ENCODE results near the gene PLA2G4E. TPM values are rescaled to one million over a fixed set of nuclear protein-coding genes. Genes with fewer than 3 reads are reported as not detected.
A peak's percentile ranks its signal among the peaks of the same experiment; 100 is the strongest.

Gene PLA2G4E
- total RNA-seq, 1 donor from 2014 or later, result 0.52 TPM

GRCh38 chr15:42009022-42009421, 11.8 kb downstream of the PLA2G4E start:
- H3K27ac ChIP-seq (ENCODE audit: low read depth, low read length), result no peak overlapping the region
- H3K9me3 ChIP-seq (ENCODE audit: control insufficient read depth in 3 of 3, low read length in 3 of 3), result no peaks in the 10 kb centered on the region
- H3K4me1 ChIP-seq (ENCODE audit: control insufficient read depth in 3 of 3, insufficient read depth in 3 of 3, low read length in 3 of 3), result no peaks in the 10 kb centered on the region
- H3K36me3 ChIP-seq (ENCODE audit: control insufficient read depth in 3 of 3, insufficient read depth in 3 of 3, low read length in 3 of 3), result no peaks in the 10 kb centered on the region
- H3K4me3 ChIP-seq (ENCODE audit: low read length in 3 of 3), result no peak overlapping the region
- H3K9ac ChIP-seq (ENCODE audit: low read depth in 1 of 3, low read length in 3 of 3), result no peak overlapping the region
- H3K27me3 ChIP-seq (ENCODE audit: control insufficient read depth in 3 of 3, insufficient read depth in 3 of 3, low read length in 3 of 3), result no peaks in the 10 kb centered on the region

GRCh38 chr15:42007386-42007785, 13.5 kb downstream of the PLA2G4E start:
- Histone ChIP-seq H3K4me1 (ENCODE audit: control insufficient read depth in 3 of 3, insufficient read depth in 3 of 3, low read length in 3 of 3) (peaks cover 0 to 3% (median 1%) of the 10 kb centered on the region in 3 donors), H3K9ac (ENCODE audit: low read depth in 1 of 3, low read length in 3 of 3) (no peak overlapping the region), H3K27ac (ENCODE audit: low read depth, low read length) (no peak overlapping the region), H3K36me3 (ENCODE audit: control insufficient read depth in 3 of 3, insufficient read depth in 3 of 3, low read length in 3 of 3) (no peaks in the 10 kb centered on the region), H3K27me3 (ENCODE audit: control insufficient read depth in 3 of 3, insufficient read depth in 3 of 3, low read length in 3 of 3) (no peaks in the 10 kb centered on the region), H3K9me3 (ENCODE audit: control insufficient read depth in 3 of 3, low read length in 3 of 3) (no peaks in the 10 kb centered on the region), H3K4me3 (ENCODE audit: low read length in 3 of 3) (no peak overlapping the region)

GRCh38 chr15:42002333-42002732, 18.5 kb downstream of the PLA2G4E start:
- Histone ChIP-seq H3K27me3 (ENCODE audit: control insufficient read depth in 3 of 3, insufficient read depth in 3 of 3, low read length in 3 of 3) (peaks cover 0 to 2% (median 0%) of the 10 kb centered on the region in 3 donors), H3K4me1 (ENCODE audit: control insufficient read depth in 3 of 3, insufficient read depth in 3 of 3, low read length in 3 of 3) (peaks cover 0 to 6% (median 4%) of the 10 kb centered on the region in 3 donors), H3K9ac (ENCODE audit: low read depth in 1 of 3, low read length in 3 of 3) (no peak overlapping the region), H3K9me3 (ENCODE audit: control insufficient read depth in 3 of 3, low read length in 3 of 3) (no peaks in the 10 kb centered on the region), H3K4me3 (ENCODE audit: low read length in 3 of 3) (no peak overlapping the region), H3K27ac (ENCODE audit: low read depth, low read length) (no peak overlapping the region), H3K36me3 (ENCODE audit: control insufficient read depth in 3 of 3, insufficient read depth in 3 of 3, low read length in 3 of 3) (no peaks in the 10 kb centered on the region)

GRCh38 chr15:42001236-42001635, 19.6 kb downstream of the PLA2G4E start:
- Histone ChIP-seq H3K27ac (ENCODE audit: low read depth, low read length) (no peak overlapping the region), H3K4me3 (ENCODE audit: low read length in 3 of 3) (no peak overlapping the region), H3K9me3 (ENCODE audit: control insufficient read depth in 3 of 3, low read length in 3 of 3) (no peaks in the 10 kb centered on the region), H3K9ac (ENCODE audit: low read depth in 1 of 3, low read length in 3 of 3) (no peak overlapping the region), H3K27me3 (ENCODE audit: control insufficient read depth in 3 of 3, insufficient read depth in 3 of 3, low read length in 3 of 3) (peaks cover 0 to 2% (median 0%) of the 10 kb centered on the region in 3 donors), H3K4me1 (ENCODE audit: control insufficient read depth in 3 of 3, insufficient read depth in 3 of 3, low read length in 3 of 3) (peaks cover 0 to 6% (median 4%) of the 10 kb centered on the region in 3 donors), H3K36me3 (ENCODE audit: control insufficient read depth in 3 of 3, insufficient read depth in 3 of 3, low read length in 3 of 3) (no peaks in the 10 kb centered on the region)

GRCh38 chr15:41999290-42000285, 21.3 kb downstream of the PLA2G4E start:
- H3K4me3 ChIP-seq (ENCODE audit: low read length in 3 of 3), result no peak overlapping the region
- H3K27me3 ChIP-seq (ENCODE audit: control insufficient read depth in 3 of 3, insufficient read depth in 3 of 3, low read length in 3 of 3), result peaks cover 0 to 2% (median 0%) of the 10 kb centered on the region in 3 donors
- no peaks in the 10 kb centered on the region for H3K36me3 ChIP-seq (ENCODE audit: control insufficient read depth in 3 of 3, insufficient read depth in 3 of 3, low read length in 3 of 3)
- H3K4me1 ChIP-seq (ENCODE audit: control insufficient read depth in 3 of 3, insufficient read depth in 3 of 3, low read length in 3 of 3), result peaks cover 8 to 18% (median 17%) of the 10 kb centered on the region in 3 donors
- H3K27ac ChIP-seq (ENCODE audit: low read depth, low read length), result no peak overlapping the region
- H3K9ac ChIP-seq (ENCODE audit: low read depth in 1 of 3, low read length in 3 of 3), result no peak overlapping the region
- no peaks in the 10 kb centered on the region for H3K9me3 ChIP-seq (ENCODE audit: control insufficient read depth in 3 of 3, low read length in 3 of 3)

- no peaks in the 10 kb centered on the region for H3K36me3 ChIP-seq (ENCODE audit: control insufficient read depth in 3 of 3, insufficient read depth in 3 of 3, low read length in 3 of 3)
- no peaks in the 10 kb centered on the region for H3K9me3 ChIP-seq (ENCODE audit: control insufficient read depth in 3 of 3, low read length in 3 of 3)
- no peak overlapping the region for H3K4me3 ChIP-seq (ENCODE audit: low read length in 3 of 3)
- H3K27ac ChIP-seq (ENCODE audit: low read depth, low read length), result no peak overlapping the region
- H3K27me3 ChIP-seq (ENCODE audit: control insufficient read depth in 3 of 3, insufficient read depth in 3 of 3, low read length in 3 of 3), result peaks cover 0 to 2% (median 0%) of the 10 kb centered on the region in 3 donors
- H3K9ac ChIP-seq (ENCODE audit: low read depth in 1 of 3, low read length in 3 of 3), result no peak overlapping the region
- H3K4me1 ChIP-seq (ENCODE audit: control insufficient read depth in 3 of 3, insufficient read depth in 3 of 3, low read length in 3 of 3), result peaks cover 8 to 18% (median 17%) of the 10 kb centered on the region in 3 donors
Measured at GRCh38 chr15:41997845-41998244, 23.0 kb downstream of the PLA2G4E start.

- Histone ChIP-seq H3K9ac (ENCODE audit: low read depth in 1 of 3, low read length in 3 of 3) (no peak overlapping the region), H3K36me3 (ENCODE audit: control insufficient read depth in 3 of 3, insufficient read depth in 3 of 3, low read length in 3 of 3) (no peaks in the 10 kb centered on the region), H3K4me3 (ENCODE audit: low read length in 3 of 3) (no peak overlapping the region), H3K9me3 (ENCODE audit: control insufficient read depth in 3 of 3, low read length in 3 of 3) (no peaks in the 10 kb centered on the region), H3K27me3 (ENCODE audit: control insufficient read depth in 3 of 3, insufficient read depth in 3 of 3, low read length in 3 of 3) (peaks cover 0 to 2% (median 0%) of the 10 kb centered on the region in 3 donors), H3K27ac (ENCODE audit: low read depth, low read length) (no peak overlapping the region), H3K4me1 (ENCODE audit: control insufficient read depth in 3 of 3, insufficient read depth in 3 of 3, low read length in 3 of 3) (peaks cover 8 to 13% (median 12%) of the 10 kb centered on the region in 3 donors)
Measured at GRCh38 chr15:41996921-41997592, 23.8 kb downstream of the PLA2G4E start.

- Histone ChIP-seq H3K27ac (ENCODE audit: low read depth, low read length) (no peak overlapping the region), H3K36me3 (ENCODE audit: control insufficient read depth in 3 of 3, insufficient read depth in 3 of 3, low read length in 3 of 3) (no peaks in the 10 kb centered on the region), H3K4me1 (ENCODE audit: control insufficient read depth in 3 of 3, insufficient read depth in 3 of 3, low read length in 3 of 3) (peaks cover 8 to 13% (median 12%) of the 10 kb centered on the region in 3 donors), H3K9me3 (ENCODE audit: control insufficient read depth in 3 of 3, low read length in 3 of 3) (no peaks in the 10 kb centered on the region), H3K27me3 (ENCODE audit: control insufficient read depth in 3 of 3, insufficient read depth in 3 of 3, low read length in 3 of 3) (peaks cover 0 to 2% (median 0%) of the 10 kb centered on the region in 3 donors), H3K4me3 (ENCODE audit: low read length in 3 of 3) (no peak overlapping the region), H3K9ac (ENCODE audit: low read depth in 1 of 3, low read length in 3 of 3) (no peak overlapping the region)
Measured at GRCh38 chr15:41996376-41996775, 24.5 kb downstream of the PLA2G4E start.

GRCh38 chr15:41995476-41995855, 25.4 kb downstream of the PLA2G4E start:
- H3K9me3 ChIP-seq (ENCODE audit: control insufficient read depth in 3 of 3, low read length in 3 of 3), result no peaks in the 10 kb centered on the region
- peak overlapping the region; percentile 41 for H3K27ac ChIP-seq (ENCODE audit: low read depth, low read length)
- H3K9ac ChIP-seq (ENCODE audit: low read depth in 1 of 3, low read length in 3 of 3), result peak overlapping the region in 1 of 3 donors; percentile 25
- peaks cover 8 to 13% (median 12%) of the 10 kb centered on the region in 3 donors for H3K4me1 ChIP-seq (ENCODE audit: control insufficient read depth in 3 of 3, insufficient read depth in 3 of 3, low read length in 3 of 3)
- H3K27me3 ChIP-seq (ENCODE audit: control insufficient read depth in 3 of 3, insufficient read depth in 3 of 3, low read length in 3 of 3), result peaks cover 0 to 2% (median 0%) of the 10 kb centered on the region in 3 donors
- no peaks in the 10 kb centered on the region for H3K36me3 ChIP-seq (ENCODE audit: control insufficient read depth in 3 of 3, insufficient read depth in 3 of 3, low read length in 3 of 3)
- peak overlapping the region in 2 of 3 donors; percentile 17 to 41 for H3K4me3 ChIP-seq (ENCODE audit: low read length in 3 of 3)
